Measurements from ENCODE around the gene LY86.

The LY86 gene

GRCh38 chr6:6701864-6702263 lies 113.3 kb downstream of the LY86 start:
- Histone ChIP-seq H3K4me3 (no peak overlapping the region), H3K9me3 (no peaks in the 10 kb centered on the region), H3K36me3 (no peaks in the 10 kb centered on the region), H3K27ac (no peak overlapping the region), H3K4me1 (peaks cover 0 to 22% (median 11%) of the 10 kb centered on the region in 4 donors), H3K27me3 (no peaks in the 10 kb centered on the region)
- no peak for DNase-seq
- TF ChIP-seq CTCF (IDR thresholded peaks at IDR 0.05), result no peak
- intact Hi-C loops (cut with DNase I; ENCODE audit: low total_unique reads), result no loop called here

- H3K4me3 ChIP-seq, result no peak overlapping the region
- TF ChIP-seq CTCF (IDR thresholded peaks at IDR 0.05), result no peak
- H3K4me1 ChIP-seq, result peaks cover 0 to 22% (median 11%) of the 10 kb centered on the region in 4 donors
- H3K27me3 ChIP-seq, result no peaks in the 10 kb centered on the region
- no peaks in the 10 kb centered on the region for H3K36me3 ChIP-seq
- DNase-seq, result no peak
- intact Hi-C loops (cut with DNase I; ENCODE audit: low total_unique reads), result no loop called here
- H3K27ac ChIP-seq, result no peak overlapping the region
- H3K9me3 ChIP-seq, result no peaks in the 10 kb centered on the region
Measured at GRCh38 chr6:6703699-6704098, 115.2 kb downstream of the LY86 start.
